HUES64 (cell line): ENCODE measurements around the gene STUB1.

Source experiments
- H3K27ac ChIP-seq: 2 replicates; pipeline ENCODE4 v1.7.0; 2013; ENCODE audit warnings: low read depth, low read length, inconsistent platforms
- H3K27me3 ChIP-seq: 2 replicates; pipeline ENCODE4 v1.6.1; 2013; ENCODE audit warnings: mild to moderate bottlenecking, low read length; ENCODE audit not compliant: insufficient read depth
- H3K36me3 ChIP-seq: 2 replicates; pipeline ENCODE4 v1.6.1; 2013; ENCODE audit warnings: mild to moderate bottlenecking, low read length; ENCODE audit not compliant: insufficient read depth
- H3K4me1 ChIP-seq: 2 replicates; pipeline ENCODE4 v1.6.1; 2013; ENCODE audit warnings: mild to moderate bottlenecking, low read length, moderate library complexity; ENCODE audit not compliant: insufficient read depth
- H3K4me3 ChIP-seq: 2 replicates; pipeline ENCODE4 v1.5.1; 2013; ENCODE audit warnings: mild to moderate bottlenecking, low read length, moderate library complexity
- H3K9ac ChIP-seq: 2 replicates; pipeline ENCODE4 v1.6.1; 2013; ENCODE audit warnings: mild to moderate bottlenecking, low read depth, low read length
- H3K9me3 ChIP-seq: 2 replicates; pipeline ENCODE4 v1.6.1; 2013; ENCODE audit warnings: low read depth, low read length; ENCODE audit not compliant: insufficient read depth
- WGBS: fragments of 150-250, 120-280 bp; methylation state at CpG from one replicate; pipeline ENCODE4 v1.1.7; 2013; ENCODE audit warnings: missing lambda C conversion rate; 5-methylcytosine and 5-hydroxymethylcytosine counted together

Gene STUB1

DNA sequence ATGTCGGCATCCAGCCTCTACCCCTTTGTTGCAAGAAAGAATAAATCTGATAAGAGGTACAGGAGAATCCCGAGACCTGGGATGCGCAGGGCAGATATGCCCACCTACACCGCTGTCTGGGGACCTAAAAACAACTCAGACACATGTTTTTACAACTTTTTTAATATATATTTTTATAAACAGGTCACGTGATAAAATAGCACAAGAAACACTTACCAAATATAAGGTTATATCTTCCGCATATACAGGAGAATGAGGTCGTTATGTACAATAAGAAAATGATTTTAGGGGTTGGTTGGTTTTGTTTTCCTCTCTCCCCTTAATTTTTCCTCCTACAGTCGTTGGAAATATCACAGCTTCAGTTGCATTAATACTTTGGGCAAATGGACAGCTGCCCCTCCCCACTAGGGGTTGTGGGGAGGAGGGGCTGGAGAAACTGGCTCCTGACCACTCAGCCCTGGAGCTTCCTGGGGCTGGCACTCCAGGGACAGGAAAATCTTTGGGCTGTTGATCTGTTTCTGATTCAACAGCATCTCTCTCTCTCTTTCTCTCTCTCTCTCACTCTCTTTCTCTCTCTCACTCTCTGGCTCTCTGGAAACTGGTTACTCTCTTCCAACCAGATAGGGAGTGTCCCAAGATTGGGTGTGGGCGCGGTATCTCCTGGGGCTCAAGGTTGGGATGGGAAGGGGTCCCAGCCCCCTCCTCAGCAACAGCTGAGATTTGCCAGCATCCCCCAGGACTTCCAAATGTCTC is 12.3 kb downstream of the STUB1 start:
- no peaks in the 10 kb centered on the region for H3K9me3 ChIP-seq
- H3K36me3 ChIP-seq, result no peaks in the 10 kb centered on the region
- 81% methylated on average over 6 of the region's 10 CpGs for WGBS
- H3K4me1 ChIP-seq, result no peaks in the 10 kb centered on the region
- no peak overlapping the region for H3K27ac ChIP-seq
- no peak overlapping the region for H3K4me3 ChIP-seq
- peaks cover 64% of the 10 kb centered on the region for H3K27me3 ChIP-seq
- no peak overlapping the region for H3K9ac ChIP-seq

DNA sequence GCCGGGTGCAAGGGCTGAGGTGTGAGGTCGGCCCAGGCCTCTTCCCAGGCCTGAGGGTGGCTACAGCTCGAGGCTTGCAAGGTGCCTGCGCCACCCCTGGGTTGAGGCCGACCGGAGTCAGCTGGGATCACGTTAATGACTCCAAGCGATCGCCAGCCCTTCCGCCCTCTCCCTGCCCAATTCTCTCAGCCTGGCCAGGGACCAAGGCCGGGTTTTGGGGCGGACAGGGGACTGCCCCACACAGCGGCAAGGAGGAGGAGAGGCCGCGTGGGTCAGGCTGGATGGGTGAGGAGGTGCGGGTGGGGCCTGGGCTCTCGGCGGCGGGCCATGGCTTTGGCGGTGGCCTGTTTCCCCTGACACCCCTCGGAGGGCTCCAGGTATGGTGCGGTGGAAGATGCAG is 13.2 kb downstream of the STUB1 start:
- Histone ChIP-seq H3K4me1 (no peaks in the 10 kb centered on the region), H3K4me3 (peak overlapping the region; percentile 56), H3K9me3 (no peaks in the 10 kb centered on the region), H3K9ac (no peak overlapping the region; the same call in 1 of the 2 replicates), H3K27ac (no peak overlapping the region), H3K27me3 (peaks cover 71% of the 10 kb centered on the region), H3K36me3 (no peaks in the 10 kb centered on the region)
- 34% methylated on average over 22 of the region's 22 CpGs for WGBS

- Histone ChIP-seq H3K4me3 (peak overlapping the region; percentile 56), H3K9me3 (no peaks in the 10 kb centered on the region), H3K9ac (no peak overlapping the region; the same call in 1 of the 2 replicates), H3K4me1 (no peaks in the 10 kb centered on the region), H3K27ac (no peak overlapping the region), H3K27me3 (peaks cover 75% of the 10 kb centered on the region), H3K36me3 (no peaks in the 10 kb centered on the region)
- 4% methylated on average over 37 of the region's 37 CpGs for WGBS
These were observed 13.6 kb downstream of the STUB1 start for GRCh38 chr16:693766-694165.

- no peak overlapping the region for H3K27ac ChIP-seq
- no peak overlapping the region for H3K9ac ChIP-seq
- H3K4me3 ChIP-seq, result peak overlapping the region; percentile 56
- no peaks in the 10 kb centered on the region for H3K4me1 ChIP-seq
- no peaks in the 10 kb centered on the region for H3K36me3 ChIP-seq
- WGBS, result 3% methylated on average over 64 of the region's 64 CpGs
- H3K27me3 ChIP-seq, result peaks cover 81% of the 10 kb centered on the region
- H3K9me3 ChIP-seq, result no peaks in the 10 kb centered on the region
These were observed 14.1 kb downstream of the STUB1 start for GRCh38 chr16:694187-694862.

DNA sequence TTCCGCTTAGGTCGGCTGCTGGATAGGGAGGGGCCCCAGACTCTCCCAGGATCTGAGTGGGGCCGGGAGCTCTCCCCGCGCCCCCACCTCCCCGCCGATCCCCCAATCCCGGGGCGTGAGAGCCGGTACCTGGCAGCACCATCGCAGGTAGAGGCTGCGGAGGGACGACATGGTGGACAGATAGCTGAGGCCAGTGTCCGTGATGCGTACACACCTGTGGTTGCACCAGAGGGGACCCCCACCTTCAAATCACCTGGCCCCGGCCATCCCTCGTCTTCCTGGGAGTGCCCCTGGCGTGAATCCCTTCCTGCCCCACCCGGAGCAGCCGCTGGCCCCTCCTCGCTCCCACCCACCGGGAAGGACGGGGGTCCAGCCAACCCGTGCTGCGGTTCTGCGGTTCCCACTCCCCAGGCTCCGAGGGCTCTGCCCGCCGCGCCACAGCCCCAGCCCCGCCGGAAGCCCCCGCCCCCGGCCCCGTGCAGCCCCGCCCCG is 14.7 kb downstream of the STUB1 start:
- Histone ChIP-seq H3K9me3 (no peaks in the 10 kb centered on the region), H3K27me3 (peaks cover 87% of the 10 kb centered on the region), H3K4me1 (no peaks in the 10 kb centered on the region), H3K9ac (no peak overlapping the region), H3K4me3 (peak overlapping the region; percentile 56), H3K27ac (no peak overlapping the region), H3K36me3 (no peaks in the 10 kb centered on the region)
- 4% methylated on average over 37 of the region's 37 CpGs for WGBS

GRCh38 chr16:695355-696089 is 15.3 kb downstream of the STUB1 start:
- peak overlapping the region; percentile 51; the same call in 1 of the 2 replicates for H3K9ac ChIP-seq
- no peak overlapping the region for H3K27ac ChIP-seq

DNA sequence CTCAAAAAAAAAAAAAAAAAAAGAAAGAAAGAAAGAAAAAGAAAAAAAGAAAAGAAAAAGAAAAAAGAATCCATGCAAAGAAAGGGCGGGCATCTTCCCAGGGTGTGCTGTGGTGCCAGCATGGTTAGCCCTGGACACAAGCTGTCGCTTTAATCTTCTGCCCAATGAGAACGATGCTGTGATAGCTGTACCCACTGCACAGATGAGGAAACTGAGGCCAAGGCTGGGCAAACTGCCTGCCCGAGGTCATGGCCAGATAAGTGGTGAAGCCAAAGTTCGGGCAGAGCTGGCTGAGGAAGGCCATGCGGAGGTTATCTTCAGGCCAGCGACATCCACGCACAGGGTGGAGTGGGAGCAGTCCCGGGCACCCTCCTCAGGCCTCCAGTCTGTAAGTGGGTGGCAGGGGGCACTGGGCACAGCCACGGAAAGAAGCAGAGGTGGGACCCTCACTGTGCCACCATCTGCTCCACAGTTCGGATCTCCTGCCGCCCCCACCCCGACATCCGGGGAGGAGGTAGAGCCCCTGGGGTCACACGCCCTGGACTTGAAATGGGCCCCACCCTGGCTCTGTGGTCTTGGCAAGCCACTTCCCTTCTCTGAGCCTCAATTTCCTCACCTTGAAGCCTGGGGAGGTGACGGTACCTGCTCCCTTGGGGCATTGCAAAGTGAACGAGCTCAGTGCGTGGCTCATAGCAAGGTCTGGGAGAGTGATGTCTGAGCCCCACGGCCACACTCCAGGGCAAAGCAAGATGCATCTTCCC is 18.9 kb downstream of the STUB1 start:
- 75% methylated on average over 19 of the region's 19 CpGs for WGBS
- Histone ChIP-seq H3K27me3 (peaks cover 97% of the 10 kb centered on the region), H3K27ac (no peak overlapping the region), H3K4me1 (no peaks in the 10 kb centered on the region), H3K4me3 (no peak overlapping the region), H3K9ac (no peak overlapping the region), H3K9me3 (no peaks in the 10 kb centered on the region), H3K36me3 (no peaks in the 10 kb centered on the region)

More at GRCh38 chr16:695355-696089, 15.3 kb downstream of the STUB1 start:
- 6% methylated on average over 71 of the region's 71 CpGs for WGBS
- Histone ChIP-seq H3K36me3 (no peaks in the 10 kb centered on the region), H3K9me3 (no peaks in the 10 kb centered on the region), H3K27me3 (peaks cover 93% of the 10 kb centered on the region), H3K4me1 (no peaks in the 10 kb centered on the region), H3K4me3 (peak overlapping the region; percentile 58)

GRCh38 chr16:700684-701584 is 20.7 kb downstream of the STUB1 start:
- H3K27me3 ChIP-seq, result peaks cover 96% of the 10 kb centered on the region
- no peaks in the 10 kb centered on the region for H3K9me3 ChIP-seq
- H3K4me1 ChIP-seq, result no peaks in the 10 kb centered on the region
- H3K27ac ChIP-seq, result no peak overlapping the region
- peak overlapping the region; percentile 3; the same call in 1 of the 2 replicates for H3K4me3 ChIP-seq
- whole genome bisulfite sequencing, result 6% methylated on average over 76 of the region's 76 CpGs
- H3K36me3 ChIP-seq, result no peaks in the 10 kb centered on the region
- H3K9ac ChIP-seq, result no peak overlapping the region

- Histone ChIP-seq H3K27me3 (peaks cover 97% of the 10 kb centered on the region), H3K36me3 (no peaks in the 10 kb centered on the region), H3K4me3 (no peak overlapping the region), H3K9ac (no peak overlapping the region), H3K4me1 (no peaks in the 10 kb centered on the region), H3K27ac (no peak overlapping the region), H3K9me3 (no peaks in the 10 kb centered on the region)
- 83% methylated on average over 19 of the region's 19 CpGs for WGBS
These were observed 22.1 kb downstream of the STUB1 start for GRCh38 chr16:702341-702740.

DNA sequence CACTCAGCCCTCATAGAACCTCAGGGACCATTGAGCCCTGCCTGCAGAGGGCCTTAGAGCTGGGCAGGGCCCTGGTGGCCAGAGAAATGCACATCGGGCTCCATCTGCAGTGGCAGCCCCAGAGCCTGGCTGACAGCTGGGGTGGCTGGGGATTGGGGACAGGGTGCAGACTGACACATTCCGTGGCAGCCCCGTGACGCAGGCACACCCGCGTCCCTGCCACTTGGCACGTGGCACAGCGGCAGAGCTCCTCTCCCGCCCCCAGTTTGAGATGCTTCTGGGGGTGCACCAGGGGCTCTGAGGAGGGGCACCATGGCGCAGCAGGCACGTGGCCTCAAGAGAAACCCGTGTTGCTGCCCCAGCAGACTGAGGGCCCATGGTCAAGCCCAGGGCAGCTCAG is 23.2 kb downstream of the STUB1 start:
- no peak overlapping the region for H3K27ac ChIP-seq
- H3K27me3 ChIP-seq, result peaks cover 98% of the 10 kb centered on the region

More for the DNA sequence above, 23.2 kb downstream of the STUB1 start:
- Histone ChIP-seq H3K4me1 (no peaks in the 10 kb centered on the region), H3K9me3 (no peaks in the 10 kb centered on the region), H3K4me3 (no peak overlapping the region), H3K36me3 (no peaks in the 10 kb centered on the region), H3K9ac (no peak overlapping the region)
- WGBS, result 79% methylated on average over 12 of the region's 12 CpGs
